ENCODE measurements around the gene SSTR3.

SSTR3 gene

GRCh38 chr22:37195921-37196320 lies 16.4 kb downstream of the SSTR3 start:
- DNase-seq (ENCODE audit: low read depth, low spot score): no peak
- TF ChIP-seq CTCF (IDR thresholded peaks at IDR 0.05; ENCODE audit: low read depth, low read length): no peak
- no peak overlapping the region for H3K4me3 ChIP-seq (ENCODE audit: low read depth, low read length)
- in situ Hi-C loops (cut with HindIII; ENCODE audit: low sequenced_read_pairs): no loop called here

GRCh38 chr22:37194750-37195149 lies 17.5 kb downstream of the SSTR3 start:
- H3K4me3 ChIP-seq (ENCODE audit: low read depth, low read length): no peak overlapping the region
- in situ Hi-C loops (cut with HindIII; ENCODE audit: low sequenced_read_pairs): no loop called here
- DNase-seq (ENCODE audit: low read depth, low spot score): no peak
- TF ChIP-seq CTCF (IDR thresholded peaks at IDR 0.05; ENCODE audit: low read depth, low read length): no peak

- H3K4me3 ChIP-seq (ENCODE audit: low read depth, low read length): no peak overlapping the region
- DNase-seq (ENCODE audit: low read depth, low spot score): no peak
- in situ Hi-C loops (cut with HindIII; ENCODE audit: low sequenced_read_pairs): no loop called here
- TF ChIP-seq CTCF (IDR thresholded peaks at IDR 0.05; ENCODE audit: low read depth, low read length): no peak
Observed at GRCh38 chr22:37193629-37194191, 18.6 kb downstream of the SSTR3 start.

- TF ChIP-seq CTCF (IDR thresholded peaks at IDR 0.05; ENCODE audit: low read depth, low read length): no peak
- in situ Hi-C loops (cut with HindIII; ENCODE audit: low sequenced_read_pairs): no loop called here
- no peak overlapping the region for H3K4me3 ChIP-seq (ENCODE audit: low read depth, low read length)
- no peak for DNase-seq (ENCODE audit: low read depth, low spot score)
Observed at GRCh38 chr22:37192741-37193140, 19.5 kb downstream of the SSTR3 start.

GRCh38 chr22:37192204-37192603 lies 20.1 kb downstream of the SSTR3 start:
- no peak overlapping the region for H3K4me3 ChIP-seq (ENCODE audit: low read depth, low read length)
- TF ChIP-seq CTCF (IDR thresholded peaks at IDR 0.05; ENCODE audit: low read depth, low read length): no peak
- no peak for DNase-seq (ENCODE audit: low read depth, low spot score)
- in situ Hi-C loops (cut with HindIII; ENCODE audit: low sequenced_read_pairs): no loop called here

GRCh38 chr22:37190262-37190780 lies 22.0 kb downstream of the SSTR3 start:
- in situ Hi-C loops (cut with HindIII; ENCODE audit: low sequenced_read_pairs): no loop called here
- DNase-seq (ENCODE audit: low read depth, low spot score): no peak
- no peak for TF ChIP-seq CTCF (IDR thresholded peaks at IDR 0.05; ENCODE audit: low read depth, low read length)
- H3K4me3 ChIP-seq (ENCODE audit: low read depth, low read length): no peak overlapping the region

Measured in astrocyte of the spinal cord (primary cell).